NCI-H2107 (cell line): Measurements from ENCODE around the gene TMOD1.

Source experiments
- DNase-seq: peaks from one replicate; lab custom pipeline; 2025; lab: John Stamatoyannopoulos, UW

TMOD1 gene

DNA sequence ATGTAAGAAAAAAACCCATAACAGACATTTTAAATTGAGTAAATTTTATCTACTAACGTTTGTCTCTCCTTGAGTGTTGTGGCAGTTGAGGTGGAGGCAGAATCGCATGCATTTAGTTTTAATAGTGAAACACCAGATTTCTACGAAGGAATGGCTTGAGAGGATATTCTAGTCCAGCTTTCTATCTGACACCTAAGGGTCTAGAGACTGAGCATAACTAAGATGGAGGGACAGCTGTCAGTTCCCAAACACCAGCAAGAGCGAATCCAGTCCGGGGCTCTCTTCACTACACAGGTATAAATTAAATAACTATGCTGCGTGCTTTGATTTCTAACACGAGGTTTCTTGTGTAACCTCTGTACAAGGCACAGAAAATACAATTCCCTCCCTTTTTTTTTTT lies 133.6 kb downstream of the TMOD1 start:
- DNase-seq, result no peak

DNA sequence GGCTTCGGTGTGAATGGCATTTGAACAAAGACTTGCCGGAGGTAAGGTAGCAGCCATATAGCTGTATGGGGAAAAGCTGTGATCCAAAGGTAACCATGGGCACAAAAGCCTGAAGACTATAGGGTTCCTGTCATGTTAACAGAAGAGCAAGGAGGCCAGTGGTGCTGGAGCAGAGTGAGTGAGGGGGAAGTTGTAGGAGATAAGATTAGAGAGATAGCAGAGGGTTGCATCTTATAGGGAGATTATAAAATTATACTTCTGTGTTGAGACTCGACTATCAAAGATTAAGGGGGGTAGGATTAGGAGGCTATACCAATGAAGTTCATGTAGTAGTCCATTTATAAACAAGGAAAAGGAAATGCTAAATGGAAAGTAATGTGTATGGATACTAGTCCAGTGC lies 135.4 kb downstream of the TMOD1 start:
- DNase-seq, result no peak

DNA sequence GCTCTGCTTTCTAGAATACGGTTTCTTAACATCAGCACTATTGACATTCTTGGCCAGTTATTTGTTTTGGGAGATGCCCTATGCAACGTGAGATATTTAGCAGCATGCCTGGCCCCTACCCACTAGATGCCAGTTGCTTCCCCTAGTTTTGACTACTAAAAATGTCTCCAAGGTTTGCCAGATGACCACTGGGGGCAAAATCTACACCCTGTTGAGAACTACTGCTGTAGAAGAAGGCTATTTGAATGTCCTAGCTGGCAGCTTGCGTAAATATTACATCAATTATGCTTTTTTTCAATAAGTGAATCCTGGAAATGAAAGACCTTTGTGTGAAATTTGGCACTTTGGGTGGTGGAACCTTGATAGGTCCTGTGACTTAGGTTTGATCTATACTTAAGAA lies 137.2 kb downstream of the TMOD1 start:
- no peak for DNase-seq

GRCh38 chr9:97640325-97640724 lies 138.9 kb downstream of the TMOD1 start:
- no peak for DNase-seq

- no peak for DNase-seq
These were observed 144.3 kb downstream of the TMOD1 start for GRCh38 chr9:97645720-97646119.

DNA sequence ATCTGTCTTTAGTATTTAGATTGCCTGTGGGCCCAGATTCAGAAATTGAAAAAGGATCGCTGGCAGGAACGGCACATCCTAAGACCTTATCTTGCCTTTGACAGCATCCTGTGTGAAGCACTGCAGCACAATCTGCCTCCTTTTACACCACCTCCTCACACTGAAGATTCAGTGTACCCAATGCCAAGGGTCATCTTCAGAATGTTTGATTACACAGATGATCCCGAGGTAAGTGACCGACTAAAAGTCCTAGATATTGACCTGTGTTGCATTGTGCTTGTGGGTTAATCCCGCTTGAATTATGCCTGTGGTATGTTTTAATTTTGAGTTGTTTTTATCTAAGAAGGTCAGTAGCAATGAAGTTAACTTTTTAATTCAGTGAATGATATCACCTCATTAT lies 146.5 kb downstream of the TMOD1 start:
- no peak for DNase-seq
